Kidney capillary endothelial cell (primary cell): ENCODE results near the gene E2F6.

Experiments
- DNase-seq: peaks from one replicate; pipeline ENCODE4 v3.0.0-alpha.2; 2018; ENCODE audit warnings: low spot score

Gene E2F6

GRCh38 chr2:11465485-11466306, at the start of gene E2F6:
TSS of gene E2F6 (minus strand) at chr2:11466161. CDS start at chr2:11465879, 282 bp downstream.
- DNase-seq: peak; percentile 95

GRCh38 chr2:11515490-11515981, 49.6 kb upstream of the E2F6 start:
- DNase-seq: no peak

- DNase-seq: no peak
Observed at GRCh38 chr2:11514904-11515303, 48.9 kb upstream of the E2F6 start.

GRCh38 chr2:11514081-11514730, 48.2 kb upstream of the E2F6 start:
- no peak for DNase-seq

- no peak for DNase-seq
Observed at GRCh38 chr2:11513319-11513718, 47.4 kb upstream of the E2F6 start.

GRCh38 chr2:11512431-11512830, 46.5 kb upstream of the E2F6 start:
- DNase-seq: no peak

GRCh38 chr2:11509657-11510360, 43.8 kb upstream of the E2F6 start:
- DNase-seq: no peak

- DNase-seq: no peak
Observed at GRCh38 chr2:11508279-11508678, 42.3 kb upstream of the E2F6 start.

GRCh38 chr2:11507517-11507916, 41.6 kb upstream of the E2F6 start:
- DNase-seq: no peak

- no peak for DNase-seq
Observed at GRCh38 chr2:11506611-11506969, 40.6 kb upstream of the E2F6 start.

GRCh38 chr2:11505652-11506610, 40.0 kb upstream of the E2F6 start:
- DNase-seq: no peak

GRCh38 chr2:11503354-11503927, 37.5 kb upstream of the E2F6 start:
- no peak for DNase-seq

GRCh38 chr2:11502740-11503292, 36.9 kb upstream of the E2F6 start:
- no peak for DNase-seq

GRCh38 chr2:11500702-11501303, 34.8 kb upstream of the E2F6 start:
- no peak for DNase-seq

GRCh38 chr2:11499081-11499743, 33.3 kb upstream of the E2F6 start:
- no peak for DNase-seq

- DNase-seq: no peak
Observed at GRCh38 chr2:11498543-11499034, 32.6 kb upstream of the E2F6 start.

- no peak for DNase-seq
Observed at GRCh38 chr2:11495844-11496681, 30.1 kb upstream of the E2F6 start.

GRCh38 chr2:11494310-11494709, 28.3 kb upstream of the E2F6 start:
- DNase-seq: no peak

- DNase-seq: no peak
Observed at GRCh38 chr2:11493282-11493681, 27.3 kb upstream of the E2F6 start.
